NCI-H446 treated with DMSO at 0.1 percent for 48 hours (cell line): Measurements from ENCODE around the gene SRD5A3.
A peak's percentile ranks its signal among the peaks of the same experiment; 100 is the strongest.

Experiments used
- DNase-seq: peaks from one replicate; lab custom pipeline; 2025; lab: John Stamatoyannopoulos, UW

The SRD5A3 gene

GRCh38 chr4:55378617-55379467 lies 32.8 kb downstream of the SRD5A3 start:
- no peak for DNase-seq

GRCh38 chr4:55380576-55380975 lies 34.5 kb downstream of the SRD5A3 start:
- DNase-seq: no peak

DNA sequence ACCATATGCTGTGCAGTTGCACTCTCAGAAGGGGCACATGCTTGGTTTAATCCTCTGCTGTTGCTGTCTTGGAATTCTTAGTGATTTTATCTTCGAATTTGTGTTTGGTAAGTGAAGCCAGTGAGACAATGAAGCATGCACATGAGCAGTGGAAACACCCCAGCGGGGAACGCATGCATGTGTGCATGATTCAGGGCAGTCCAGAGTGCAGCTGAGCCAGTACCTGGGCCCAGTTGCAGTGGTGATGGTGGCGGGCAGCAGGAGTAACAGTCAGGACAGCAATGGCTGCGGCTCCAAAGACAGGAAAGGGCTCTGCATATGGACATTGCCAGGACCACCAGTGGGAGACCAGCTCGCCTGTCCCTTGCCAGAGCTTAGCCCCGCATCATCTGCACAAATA lies 35.5 kb downstream of the SRD5A3 start:
- DNase-seq: no peak

- no peak for DNase-seq
These were observed 36.5 kb downstream of the SRD5A3 start for GRCh38 chr4:55382488-55383003.

- no peak for DNase-seq
These were observed 39.2 kb downstream of the SRD5A3 start for GRCh38 chr4:55385201-55385649.

GRCh38 chr4:55386073-55386472 lies 40.0 kb downstream of the SRD5A3 start:
- no peak for DNase-seq

DNA sequence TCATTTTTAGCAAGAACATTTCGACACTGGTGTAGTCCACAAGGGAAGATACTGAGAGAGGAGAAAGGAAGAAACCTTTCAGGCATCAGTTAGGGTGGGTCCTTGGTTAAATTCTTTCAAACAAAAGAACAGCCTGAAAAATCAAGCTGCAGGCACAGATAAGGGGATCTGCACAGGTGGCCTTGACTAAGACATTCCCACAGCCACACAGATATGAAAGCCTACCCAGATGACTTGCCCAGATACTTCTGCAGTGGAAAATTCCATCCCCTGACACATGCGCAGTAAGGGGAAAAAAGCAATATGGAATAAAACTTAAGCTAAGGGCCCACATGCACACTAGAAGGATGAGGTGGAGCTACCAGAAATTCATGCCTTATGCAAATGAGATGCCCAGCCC lies 40.8 kb downstream of the SRD5A3 start:
- no peak for DNase-seq

DNA sequence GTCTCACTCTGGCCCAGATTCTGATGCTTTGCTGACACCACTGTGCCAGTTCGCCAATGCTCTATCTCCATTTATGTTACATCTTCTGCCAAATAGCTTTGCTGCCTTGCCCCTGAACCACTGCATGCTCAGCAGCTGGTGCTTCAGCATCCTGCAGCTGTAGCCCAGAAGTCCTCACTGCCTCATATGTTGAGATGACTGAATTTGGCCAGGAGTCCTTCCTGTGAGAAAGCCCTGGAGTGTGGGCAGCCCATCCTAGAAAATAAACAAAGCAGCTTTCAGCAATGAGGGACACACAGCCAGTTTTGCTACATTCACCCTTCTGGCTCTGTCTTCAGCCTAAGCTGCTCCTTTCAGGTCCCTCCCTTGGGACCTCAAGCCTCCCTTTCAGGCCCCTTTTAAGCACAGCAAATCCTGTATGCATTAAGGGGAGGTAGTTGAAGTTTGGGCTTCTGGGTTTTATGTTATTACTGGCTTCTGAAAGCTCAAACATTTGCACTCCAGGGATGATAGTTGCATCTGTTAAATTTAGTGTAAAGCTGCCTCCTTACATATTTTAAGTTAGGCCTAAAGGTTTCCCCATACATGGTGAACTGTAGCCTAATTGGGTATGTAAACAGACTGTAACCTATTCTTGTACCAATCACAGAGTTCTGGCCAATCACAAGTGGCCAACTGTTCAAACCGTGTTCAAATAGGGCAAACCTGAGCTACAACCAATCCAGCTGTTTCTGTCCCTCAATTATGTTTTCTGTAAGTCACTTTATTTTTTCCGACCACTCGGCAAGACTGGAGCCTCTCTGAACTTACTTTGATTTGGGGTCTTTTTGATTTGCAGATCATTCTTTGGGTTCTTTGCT lies 47.6 kb downstream of the SRD5A3 start:
- no peak for DNase-seq

DNA sequence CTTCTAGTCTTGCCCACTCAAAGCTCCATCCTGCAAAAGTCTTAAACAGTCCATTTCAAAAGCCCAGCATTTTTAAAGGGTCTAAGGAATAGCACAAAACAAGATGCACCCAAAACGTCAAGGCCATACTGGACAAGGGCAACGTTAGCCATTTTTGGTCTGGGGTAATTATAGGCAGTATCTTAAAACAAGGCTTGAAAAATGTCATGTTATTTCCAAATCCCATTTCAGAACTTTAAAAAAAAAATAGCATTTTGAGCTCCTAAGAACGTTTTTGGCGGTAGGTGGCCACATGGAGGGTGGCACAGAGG lies 49.1 kb downstream of the SRD5A3 start:
- DNase-seq: no peak

DNA sequence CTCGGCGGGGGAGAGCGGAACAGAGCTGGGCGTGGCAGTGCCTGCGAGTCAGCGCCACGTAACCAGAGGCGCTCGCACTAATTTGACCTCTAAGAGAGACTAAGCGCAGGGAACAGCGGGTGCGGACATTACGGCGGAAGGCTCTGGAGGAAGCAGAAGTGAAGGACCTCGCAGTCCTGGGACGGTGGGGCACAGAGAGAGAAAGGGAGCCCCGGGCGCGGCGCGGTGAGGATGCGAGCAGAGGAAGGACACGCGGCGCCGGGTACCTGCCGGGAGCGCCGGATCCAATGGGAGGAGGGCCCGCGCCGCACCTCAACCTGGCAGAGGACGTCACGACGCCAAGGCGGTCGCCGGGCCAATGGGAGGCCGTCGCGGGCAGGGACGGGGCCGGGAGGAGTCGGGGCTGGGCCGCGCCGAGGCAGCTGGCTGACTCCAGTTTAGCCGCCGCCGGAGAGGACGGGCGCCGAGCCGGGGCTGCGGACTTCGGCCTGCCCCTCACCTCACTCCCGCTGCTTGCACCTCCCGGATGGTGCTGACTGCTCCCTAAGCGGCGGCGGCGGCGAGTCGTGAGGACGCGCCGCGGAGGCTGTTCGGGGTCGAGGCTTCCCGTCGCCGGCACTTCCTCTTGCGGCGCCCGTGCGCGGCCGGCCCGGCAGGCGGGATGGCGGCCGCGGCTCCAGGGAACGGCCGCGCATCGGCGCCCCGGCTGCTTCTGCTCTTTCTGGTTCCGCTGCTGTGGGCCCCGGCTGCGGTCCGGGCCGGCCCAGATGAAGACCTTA lies 49.7 kb downstream of the SRD5A3 start, which contains the start of gene TMEM165:
TMEM165 (plus strand) TSS at position 429 of the 779 bp plus-strand sequence; CDS start at position 662, 233 bp downstream.
- DNase-seq: peak; percentile 77

- DNase-seq: peak; percentile 7
These were observed 50.5 kb downstream of the SRD5A3 start for GRCh38 chr4:55396308-55397125.

DNA sequence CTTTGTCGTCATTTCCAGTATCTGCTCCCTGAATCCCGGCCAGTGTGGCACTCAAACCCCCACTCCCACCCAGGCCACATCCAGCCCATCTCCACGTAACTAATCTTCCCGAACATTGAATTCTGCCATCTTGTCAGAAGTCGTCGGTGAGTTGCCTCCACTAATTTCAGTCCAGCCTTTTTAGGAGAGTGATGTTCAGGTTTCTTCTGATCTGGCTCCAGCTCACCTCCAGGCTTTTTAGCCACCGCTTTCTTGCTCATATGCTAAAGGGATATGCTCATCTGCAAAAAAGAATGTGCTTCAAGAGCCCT lies 51.0 kb downstream of the SRD5A3 start:
- no peak for DNase-seq

DNA sequence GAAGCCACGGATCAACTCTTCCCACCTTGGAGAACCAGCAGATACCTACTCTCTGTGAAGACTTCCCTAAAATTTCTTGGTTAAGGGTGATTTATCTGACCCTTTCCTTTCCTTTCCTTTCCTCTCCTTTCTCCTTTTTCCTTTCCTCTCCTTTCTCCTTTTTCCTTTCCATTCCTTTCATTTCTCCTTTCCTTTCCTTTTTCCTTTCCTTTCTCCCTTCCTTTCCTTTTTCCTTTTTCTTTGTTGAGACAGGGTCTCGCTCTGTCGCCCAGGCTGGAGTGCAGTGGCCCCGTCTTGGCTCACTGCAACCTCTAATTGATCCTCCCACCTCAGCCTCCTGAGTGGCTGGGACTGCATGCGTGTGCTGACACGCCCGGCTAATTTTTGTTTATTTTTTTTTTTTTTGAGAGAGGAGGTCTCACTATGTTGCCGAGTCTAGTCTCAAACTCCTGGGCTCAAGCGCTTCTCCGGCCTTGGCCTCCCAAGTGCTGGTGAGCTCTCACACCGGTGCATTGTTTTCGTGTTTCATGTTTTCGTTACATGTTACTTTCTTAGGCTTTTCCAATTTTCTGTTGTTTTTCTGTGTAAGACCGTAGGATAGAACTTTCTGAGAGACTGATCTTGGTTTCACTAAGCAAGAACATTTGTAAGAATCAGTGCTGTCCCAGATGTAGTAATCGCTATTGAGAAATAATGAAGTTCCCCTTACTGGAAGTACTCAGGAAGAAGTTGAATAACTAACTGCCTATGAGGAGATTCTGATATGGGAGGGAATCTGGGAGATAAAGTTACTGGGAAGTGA lies 51.7 kb downstream of the SRD5A3 start:
- no peak for DNase-seq

DNA sequence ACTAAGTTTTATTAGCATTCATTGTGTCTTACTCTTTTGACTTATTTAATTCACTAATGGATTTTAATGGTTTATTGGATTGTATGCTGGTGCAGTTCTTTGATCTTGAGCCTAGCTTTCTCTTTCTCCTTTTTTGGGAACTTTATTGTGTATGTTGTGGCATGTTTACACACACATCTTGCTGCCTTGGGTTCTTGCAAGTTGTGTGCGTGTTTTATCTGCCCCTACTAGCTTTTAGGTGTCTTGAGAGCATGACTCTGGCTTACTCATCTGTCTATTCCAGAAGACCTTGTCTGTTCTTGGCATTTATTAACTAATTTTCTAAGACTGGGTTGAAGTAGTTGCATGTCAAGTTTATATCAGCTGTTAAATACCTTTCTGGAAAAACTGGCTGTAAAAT lies 52.4 kb downstream of the SRD5A3 start:
- DNase-seq: no peak

GRCh38 chr4:55398966-55399365 lies 52.9 kb downstream of the SRD5A3 start:
- DNase-seq: no peak

DNA sequence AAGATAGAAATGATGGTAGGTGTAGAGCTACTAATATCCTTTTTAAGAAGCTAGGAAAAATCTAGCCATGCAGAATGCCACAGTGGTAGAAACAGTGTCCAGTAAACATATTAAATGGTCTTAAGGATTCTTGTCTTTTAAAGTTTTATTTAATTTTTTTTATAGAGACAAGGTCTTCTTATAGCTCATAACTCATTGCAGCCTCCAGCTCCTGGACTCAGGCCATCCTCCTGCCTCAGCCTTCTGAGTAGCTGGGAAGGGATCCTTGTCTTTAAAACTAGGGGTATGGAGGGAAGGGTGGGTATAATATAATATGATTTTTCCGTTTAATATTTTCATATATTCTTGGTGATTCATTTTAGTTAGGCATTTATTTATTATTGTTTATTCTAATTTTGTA lies 53.5 kb downstream of the SRD5A3 start:
- DNase-seq: no peak

- DNase-seq: no peak
These were observed 59.0 kb downstream of the SRD5A3 start for GRCh38 chr4:55405073-55405472.

DNA sequence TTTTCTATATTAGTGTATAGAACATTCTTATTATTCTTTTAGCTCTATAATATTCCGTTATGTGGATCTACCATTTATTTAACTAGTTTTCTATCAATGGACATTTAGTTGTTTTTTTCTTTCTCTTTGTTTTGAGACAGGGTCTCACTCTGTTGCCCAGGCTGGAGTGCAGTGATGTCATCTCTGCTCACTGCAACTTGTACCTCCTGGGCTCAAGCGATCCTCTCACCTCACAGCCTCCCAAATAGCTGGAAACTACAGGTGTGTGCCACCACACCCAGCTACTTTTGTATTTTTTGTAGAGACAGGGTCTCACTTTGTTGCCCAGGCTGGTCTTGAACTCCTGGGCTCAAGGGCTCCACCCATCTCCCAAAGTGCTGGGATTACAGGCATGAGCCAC lies 60.5 kb downstream of the SRD5A3 start:
- DNase-seq: no peak

DNA sequence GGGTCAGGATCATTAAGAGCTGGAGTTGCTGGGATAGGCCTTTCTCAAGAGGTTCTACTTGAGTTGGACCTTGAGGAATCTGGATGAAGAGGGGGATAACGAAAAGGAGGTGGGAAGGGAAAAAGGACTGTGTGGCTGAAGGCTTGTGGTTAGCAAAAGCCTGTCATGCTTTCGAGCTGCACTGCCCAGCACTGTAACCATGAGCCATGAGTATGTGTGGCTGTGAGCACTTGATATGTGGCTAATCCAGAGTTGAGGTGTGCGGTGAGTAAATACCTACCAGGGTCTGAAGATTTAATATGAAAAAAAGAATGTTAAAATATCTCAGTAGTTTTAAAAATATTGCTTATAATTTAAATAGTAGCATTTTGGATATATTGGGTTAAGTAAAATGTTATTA lies 61.1 kb downstream of the SRD5A3 start:
- no peak for DNase-seq

- DNase-seq: no peak
These were observed 61.7 kb downstream of the SRD5A3 start for GRCh38 chr4:55407764-55408163.
